Stimulated activated CD4-positive, alpha-beta T cell treated with anti-CD3 and anti-CD28 coated beads, Interleukin-1b, Interleukin-23, amount 100 ng/mL, for 24 hours (primary cell): ENCODE measurements around the gene CCND1.
"Not testable (repeated sequence)": the region's sequence is repeated elsewhere in the genome, so short reads cannot be mapped to it uniquely, and the experiment has no call there.

Experiments used
- DNase-seq, 4 experiments: peaks; one replicate each; pipeline ENCODE4 v3.0.0-alpha.2; 2020; ENCODE audit warnings: low read depth in 4 of 4, low spot score in 1 of 4

The CCND1 gene

GRCh38 chr11:69686856-69687255 lies 45.9 kb downstream of the CCND1 start:
- no peak for DNase-seq

- not testable (repeated sequence) for DNase-seq
Observed at GRCh38 chr11:69687969-69688771, 47.2 kb downstream of the CCND1 start.

- DNase-seq, result no peak
Observed at GRCh38 chr11:69689484-69690319, 48.7 kb downstream of the CCND1 start.

- no peak for DNase-seq
Observed at GRCh38 chr11:69691463-69691862, 50.5 kb downstream of the CCND1 start.

GRCh38 chr11:69692422-69692821 lies 51.5 kb downstream of the CCND1 start:
- DNase-seq, result no peak

- no peak for DNase-seq
Observed at GRCh38 chr11:69694781-69695180, 53.8 kb downstream of the CCND1 start.

- DNase-seq, result no peak
Observed at GRCh38 chr11:69695581-69695980, 54.6 kb downstream of the CCND1 start.

- DNase-seq, result not testable (repeated sequence)
Observed at GRCh38 chr11:69695995-69696394, 55.0 kb downstream of the CCND1 start.

GRCh38 chr11:69696749-69697468 lies 56.0 kb downstream of the CCND1 start:
- DNase-seq, result no peak

GRCh38 chr11:69697469-69697843 lies 56.5 kb downstream of the CCND1 start:
- no peak for DNase-seq

- no peak for DNase-seq
Observed at GRCh38 chr11:69697861-69698260, 56.9 kb downstream of the CCND1 start.

GRCh38 chr11:69698362-69698761 lies 57.4 kb downstream of the CCND1 start:
- no peak for DNase-seq

GRCh38 chr11:69699213-69699612 lies 58.3 kb downstream of the CCND1 start:
- DNase-seq, result no peak

GRCh38 chr11:69700278-69701140 lies 59.6 kb downstream of the CCND1 start:
- no peak for DNase-seq

GRCh38 chr11:69702239-69702691 lies 61.3 kb downstream of the CCND1 start:
- DNase-seq, result no peak

- DNase-seq, result no peak
Observed at GRCh38 chr11:69702769-69703452, 62.0 kb downstream of the CCND1 start.

- DNase-seq, result no peak
Observed at GRCh38 chr11:69703453-69703767, 62.5 kb downstream of the CCND1 start.
